Skin epidermis (tissue), 12 donors: ENCODE results near the gene UROS.

Experiments used
- H3K27ac ChIP-seq, 21 experiments: fragments of 200-600 bp; sonication (generic) in 11 of 21; one replicate each; pipeline ENCODE4 v1.5.0; 2020; ENCODE audit warnings: mild to moderate bottlenecking in 3 of 21, inconsistent platforms in 2 of 21, moderate library complexity in 2 of 21
- H3K4me3 ChIP-seq, 7 experiments: fragments of 200-600 bp; sonication (generic) in 2 of 7; one replicate each; pipeline ENCODE4 v1.5.0; 2020; ENCODE audit warnings: inconsistent platforms in 2 of 7, mild to moderate bottlenecking in 2 of 7, moderate library complexity in 1 of 7

UROS gene

DNA sequence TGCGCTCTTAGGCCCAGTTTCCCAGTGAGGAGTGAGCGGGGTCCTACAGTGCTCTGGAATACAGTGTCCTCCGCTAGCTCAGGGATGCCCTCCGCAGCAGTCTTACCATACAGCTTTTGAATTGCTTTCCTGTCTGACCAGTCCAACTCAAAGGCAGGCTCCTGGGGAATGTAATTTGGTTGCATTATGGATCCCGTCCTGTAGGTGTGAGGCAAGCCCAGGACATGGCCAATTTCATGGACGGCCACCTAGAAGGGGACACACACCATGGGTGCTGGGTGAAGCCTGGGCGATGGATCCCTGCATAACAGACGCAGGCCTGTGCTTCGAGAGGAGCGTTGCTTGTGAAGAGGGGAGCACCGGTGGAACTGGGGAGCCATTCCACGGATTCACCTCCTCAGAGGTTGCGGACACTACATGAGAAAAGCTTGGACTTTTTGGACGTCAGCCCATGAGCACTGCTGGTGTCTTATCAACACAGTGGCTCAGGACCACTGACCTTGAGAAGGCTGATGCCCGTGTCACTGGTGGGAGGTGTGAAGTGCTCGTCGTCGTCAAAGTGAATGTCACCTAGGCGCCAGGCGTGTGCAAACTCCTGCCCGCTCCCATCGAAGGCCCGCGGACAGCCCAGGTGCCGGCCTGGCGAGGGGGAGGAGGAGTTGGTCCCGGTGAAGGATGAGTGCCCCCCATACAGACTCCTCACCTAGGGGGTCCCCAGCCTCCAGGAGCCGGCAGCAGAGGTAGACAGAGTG, 50.8 kb downstream of the UROS start:
- Histone ChIP-seq H3K27ac (no peak overlapping the region), H3K4me3 (no peak overlapping the region)

GRCh38 chr10:125770844-125771243, 52.2 kb downstream of the UROS start:
- Histone ChIP-seq H3K4me3 (no peak overlapping the region), H3K27ac (no peak overlapping the region)

DNA sequence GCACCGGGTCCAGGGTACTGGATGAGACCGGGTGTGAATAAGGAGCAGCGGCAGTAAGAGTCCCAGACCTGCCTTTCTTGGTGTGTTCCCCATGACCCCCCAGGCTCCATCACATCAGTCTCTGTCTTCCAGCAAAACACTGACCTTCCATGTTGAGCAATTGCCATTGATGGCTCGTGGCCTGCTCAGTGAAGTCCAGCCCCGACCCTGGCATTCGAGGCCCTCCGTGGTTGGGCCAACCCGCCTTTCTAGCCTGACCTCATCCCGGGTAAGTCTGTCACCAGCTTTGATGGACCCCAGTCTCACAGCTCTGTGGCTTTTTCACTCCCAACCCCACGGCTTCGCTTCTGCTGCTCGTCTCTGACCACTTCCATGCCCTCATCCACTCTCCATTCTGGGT, 53.9 kb downstream of the UROS start:
- H3K27ac ChIP-seq: no peak overlapping the region
- no peak overlapping the region for H3K4me3 ChIP-seq

DNA sequence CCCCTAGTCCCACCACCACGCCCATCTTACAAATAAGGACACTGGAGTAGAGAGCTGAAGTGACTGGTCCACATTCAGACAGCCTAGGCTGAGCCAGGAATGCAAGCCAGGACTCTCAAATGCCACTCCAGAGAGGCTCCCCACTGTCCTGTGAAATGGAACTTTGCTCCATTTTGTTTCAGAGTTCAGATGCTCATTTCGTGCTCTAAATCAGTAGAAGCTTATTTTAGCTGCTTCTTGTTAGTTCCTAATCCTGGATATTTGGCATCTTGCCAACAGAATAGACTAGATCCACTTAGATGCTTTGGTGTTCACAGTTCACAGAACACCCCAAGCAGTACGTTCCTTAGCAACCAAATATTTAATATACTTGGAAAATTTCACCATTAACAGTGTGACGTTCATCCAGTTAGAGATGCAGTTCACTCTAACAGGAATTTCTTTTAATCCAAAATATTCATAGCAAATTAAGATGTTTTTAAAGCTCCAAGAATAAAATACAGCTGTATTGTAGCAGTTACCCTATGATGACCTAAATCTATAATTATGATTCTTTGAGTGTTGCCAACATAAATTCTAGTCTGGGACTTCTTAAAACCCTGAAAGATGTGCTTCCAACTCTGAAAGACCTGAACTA, 54.7 kb downstream of the UROS start:
- peak overlapping the region in 3 of 21 experiments; percentile 18 to 50 (median 34) for H3K27ac ChIP-seq
- H3K4me3 ChIP-seq: no peak overlapping the region

- Histone ChIP-seq H3K27ac (no peak overlapping the region), H3K4me3 (no peak overlapping the region)
Measured at GRCh38 chr10:125766511-125766910, 56.5 kb downstream of the UROS start.

GRCh38 chr10:125765835-125766234, 57.2 kb downstream of the UROS start:
- Histone ChIP-seq H3K4me3 (no peak overlapping the region), H3K27ac (no peak overlapping the region)

DNA sequence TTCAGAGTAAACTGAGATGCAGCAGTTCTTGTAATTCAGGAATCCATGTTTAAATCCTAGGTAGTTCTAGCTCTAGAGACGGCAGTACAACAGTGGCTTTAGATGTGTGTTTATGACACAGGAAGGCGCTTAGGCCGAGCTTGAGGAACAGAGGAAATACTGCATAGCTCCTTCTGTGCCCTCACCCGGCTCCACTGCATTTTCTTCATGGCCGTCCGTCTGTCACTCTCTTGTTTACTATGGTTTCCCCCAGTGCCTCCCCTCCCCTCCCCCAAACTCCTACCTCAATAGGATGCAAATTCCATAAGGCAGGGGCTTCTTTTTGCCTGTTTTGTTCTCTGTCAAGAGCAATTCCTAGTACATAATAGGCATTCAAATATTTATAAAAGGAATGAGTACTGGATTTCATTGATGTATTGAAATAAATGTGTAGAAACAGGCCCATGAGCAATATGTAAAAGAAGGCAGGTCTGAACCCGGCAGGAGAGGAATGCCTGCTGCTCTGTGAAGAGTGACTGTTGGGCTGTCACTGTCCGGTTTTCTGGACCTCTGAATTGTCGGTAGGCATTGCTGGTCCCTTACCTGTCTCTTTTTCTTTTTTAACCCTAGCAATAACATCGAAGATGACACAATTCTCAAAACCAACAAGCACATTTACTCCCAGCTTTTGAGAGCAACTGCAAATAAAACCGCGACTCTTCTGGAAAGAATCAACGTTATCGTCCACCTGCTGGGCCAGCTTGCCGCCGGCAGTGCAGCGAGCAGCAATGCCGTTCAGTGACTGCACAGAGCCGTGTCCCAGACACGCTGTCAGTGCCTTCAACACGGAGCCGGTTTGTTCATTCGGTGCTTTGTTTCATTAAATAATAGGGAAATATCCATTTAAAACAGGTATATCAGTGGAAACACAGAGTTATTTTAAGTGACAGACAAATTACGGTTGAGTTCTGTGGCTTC, 60.1 kb downstream of the UROS start:
- Histone ChIP-seq H3K4me3 (no peak overlapping the region), H3K27ac (no peak overlapping the region)

- no peak overlapping the region for H3K27ac ChIP-seq
- no peak overlapping the region for H3K4me3 ChIP-seq
Measured at GRCh38 chr10:125761961-125762360, 61.1 kb downstream of the UROS start.

- Histone ChIP-seq H3K4me3 (no peak overlapping the region), H3K27ac (no peak overlapping the region)
Measured at GRCh38 chr10:125757742-125758141, 65.3 kb downstream of the UROS start.

DNA sequence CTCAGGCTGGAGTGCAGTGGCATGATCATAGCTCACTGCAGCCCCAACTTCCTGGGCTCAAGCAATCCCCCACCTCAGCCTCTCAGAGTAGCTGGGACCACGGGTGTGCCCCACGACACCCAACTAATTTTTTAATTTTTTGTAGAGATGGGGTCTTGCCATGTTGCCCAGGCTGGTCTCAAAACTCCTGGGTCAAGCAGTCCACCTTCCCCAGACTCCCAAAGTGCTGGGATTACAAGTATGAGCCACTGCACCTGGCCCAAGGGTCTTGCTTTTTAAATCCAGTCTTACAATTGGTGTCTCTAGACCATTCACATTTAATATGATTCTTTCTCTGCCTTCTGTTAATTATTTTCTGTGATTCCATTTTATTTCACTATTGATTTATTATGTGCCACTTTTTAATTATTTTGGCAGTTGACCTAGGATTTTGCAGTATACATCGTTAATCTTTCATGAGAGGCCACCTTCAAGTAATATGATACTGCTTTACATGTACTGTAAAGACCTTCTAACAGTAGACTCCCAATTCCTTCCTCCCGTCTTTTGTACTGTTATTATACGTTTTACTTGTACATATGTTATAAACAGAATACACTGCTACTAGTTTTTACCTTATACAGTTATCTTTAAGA, 66.1 kb downstream of the UROS start:
- no peak overlapping the region for H3K4me3 ChIP-seq
- H3K27ac ChIP-seq: no peak overlapping the region

- Histone ChIP-seq H3K27ac (no peak overlapping the region), H3K4me3 (no peak overlapping the region)
Measured at GRCh38 chr10:125756196-125756595, 66.9 kb downstream of the UROS start.

GRCh38 chr10:125747417-125747816, 75.6 kb downstream of the UROS start:
- Histone ChIP-seq H3K4me3 (no peak overlapping the region), H3K27ac (no peak overlapping the region)

- Histone ChIP-seq H3K4me3 (no peak overlapping the region), H3K27ac (no peak overlapping the region)
Measured at GRCh38 chr10:125744909-125745308, 78.1 kb downstream of the UROS start.

GRCh38 chr10:125742465-125742864, 80.6 kb downstream of the UROS start:
- no peak overlapping the region for H3K4me3 ChIP-seq
- no peak overlapping the region for H3K27ac ChIP-seq

- H3K27ac ChIP-seq: no peak overlapping the region
- no peak overlapping the region for H3K4me3 ChIP-seq
Measured at GRCh38 chr10:125739994-125740679, 82.9 kb downstream of the UROS start.
